ENCODE data around the gene DSTYK.

DNA sequence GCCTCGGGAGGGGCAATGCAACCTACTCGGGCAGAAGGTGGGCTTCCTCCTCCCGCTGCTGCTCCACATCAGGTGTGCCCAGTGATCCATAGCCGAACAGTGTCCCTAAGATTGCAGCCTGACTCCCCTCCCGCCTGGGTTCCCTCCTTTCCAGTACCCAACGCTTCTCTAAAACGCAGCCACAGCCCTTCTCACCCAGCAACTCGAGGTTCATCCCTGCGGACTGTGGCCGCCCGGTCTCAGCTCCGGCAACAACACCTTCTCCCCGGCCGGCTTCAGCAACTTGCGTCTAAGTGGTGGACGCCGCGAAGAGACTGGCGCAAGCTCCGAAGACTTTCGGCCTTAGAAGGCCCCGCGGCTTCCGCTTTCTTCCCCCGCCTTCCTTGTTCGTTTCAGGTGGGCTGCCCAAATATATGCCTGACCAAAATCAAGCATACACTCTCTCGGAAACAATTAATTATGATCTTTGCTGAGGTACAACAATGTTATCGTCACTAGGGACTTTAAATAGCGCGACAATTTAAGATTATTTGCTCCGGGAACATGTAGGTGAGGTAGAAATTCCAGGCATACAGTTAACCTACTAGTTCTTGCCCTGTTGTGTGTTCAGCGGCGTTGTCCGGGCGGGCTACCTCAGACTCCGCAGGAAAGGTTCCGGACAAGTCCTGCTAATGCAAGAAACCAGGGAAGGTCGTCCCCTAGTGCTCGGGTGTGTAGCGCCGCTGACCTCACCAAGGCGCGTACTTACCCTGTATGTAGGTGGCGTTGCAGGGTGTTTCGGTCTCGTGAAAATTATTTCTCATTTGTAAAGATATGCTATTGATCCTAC, 89.6 kb downstream of the DSTYK start, which contains the start of gene RBBP5:
- TF ChIP-seq, protein P1, sequence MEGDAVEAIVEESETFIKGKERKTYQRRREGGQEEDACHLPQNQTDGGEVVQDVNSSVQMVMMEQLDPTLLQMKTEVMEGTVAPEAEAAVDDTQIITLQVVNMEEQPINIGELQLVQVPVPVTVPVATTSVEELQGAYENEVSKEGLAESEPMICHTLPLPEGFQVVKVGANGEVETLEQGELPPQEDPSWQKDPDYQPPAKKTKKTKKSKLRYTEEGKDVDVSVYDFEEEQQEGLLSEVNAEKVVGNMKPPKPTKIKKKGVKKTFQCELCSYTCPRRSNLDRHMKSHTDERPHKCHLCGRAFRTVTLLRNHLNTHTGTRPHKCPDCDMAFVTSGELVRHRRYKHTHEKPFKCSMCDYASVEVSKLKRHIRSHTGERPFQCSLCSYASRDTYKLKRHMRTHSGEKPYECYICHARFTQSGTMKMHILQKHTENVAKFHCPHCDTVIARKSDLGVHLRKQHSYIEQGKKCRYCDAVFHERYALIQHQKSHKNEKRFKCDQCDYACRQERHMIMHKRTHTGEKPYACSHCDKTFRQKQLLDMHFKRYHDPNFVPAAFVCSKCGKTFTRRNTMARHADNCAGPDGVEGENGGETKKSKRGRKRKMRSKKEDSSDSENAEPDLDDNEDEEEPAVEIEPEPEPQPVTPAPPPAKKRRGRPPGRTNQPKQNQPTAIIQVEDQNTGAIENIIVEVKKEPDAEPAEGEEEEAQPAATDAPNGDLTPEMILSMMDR (conservative IDR thresholded peaks at IDR 0.05; ENCODE audit: low read depth in 2 of 2) = peak; percentile 62 to 85
- TF ChIP-seq EZH2 (IDR thresholded peaks at IDR 0.05; ENCODE audit: low read depth, unreplicated experiment) = no peak

Measured in GM23338 (cell line).